GM23338 (cell line): ENCODE results near the gene NSRP1. TPM values are rescaled to one million over a fixed set of nuclear protein-coding genes. Genes with fewer than 3 reads are reported as not detected.

Experiments used
- ATAC-seq: fragments of 200-7000 bp; cut with Tn5 transposase; 3 replicates; pipeline ENCODE4 v1.9.1; 2020
- DNase-seq: peaks from one replicate; pipeline ENCODE4 v3.0.0-alpha.2; 2015; ENCODE audit warnings: low spot score
- H2AFZ ChIP-seq: fragments of 200-600 bp; sonication (generic); 2 replicates; pipeline ENCODE4 v1.8.0; 2016; ENCODE audit warnings: antibody characterized with exemption, mild to moderate bottlenecking, moderate library complexity
- H3F3A ChIP-seq: fragments of 200-600 bp; sonication (generic); replicated peaks from 2 replicates; pipeline ENCODE4 v1.8.0; 2017; ENCODE audit warnings: antibody characterized with exemption, mixed run types, low read depth
- H3K27ac ChIP-seq: fragments of 200-600 bp; sonication (generic); 2 replicates; pipeline ENCODE4 v1.6.1; 2016; ENCODE audit warnings: low read depth
- H3K27me3 ChIP-seq: fragments of 200-600 bp; sonication (generic); 2 replicates; pipeline ENCODE4 v1.8.0; 2016; ENCODE audit warnings: mild to moderate bottlenecking, mixed run types, moderate library complexity; ENCODE audit not compliant: insufficient read depth
- H3K36me3 ChIP-seq: fragments of 200-600 bp; sonication (generic); 2 replicates; pipeline ENCODE4 v1.8.0; 2016; ENCODE audit warnings: mild to moderate bottlenecking; ENCODE audit not compliant: insufficient read depth
- H3K4me1 ChIP-seq: fragments of 200-600 bp; sonication (generic); 2 replicates; pipeline ENCODE4 v1.8.0; 2016; ENCODE audit warnings: mild to moderate bottlenecking, moderate library complexity; ENCODE audit not compliant: insufficient read depth
- H3K4me2 ChIP-seq: fragments of 200-600 bp; sonication (generic); 2 replicates; pipeline ENCODE4 v1.7.1; 2017; ENCODE audit warnings: mixed run types
- H3K4me3 ChIP-seq: fragments of 200-600 bp; sonication (generic); 2 replicates; pipeline ENCODE4 v1.6.1; 2016; ENCODE audit warnings: mixed run types
- H3K79me2 ChIP-seq: fragments of 200-600 bp; sonication (generic); replicated peaks from 2 replicates; pipeline ENCODE4 v1.8.0; 2017; ENCODE audit warnings: mild to moderate bottlenecking; ENCODE audit not compliant: insufficient read depth
- H3K9me2 ChIP-seq: fragments of 200-600 bp; sonication (generic); 2 replicates; pipeline ENCODE4 v1.8.0; 2017; ENCODE audit not compliant: insufficient read depth
- H4K20me1 ChIP-seq: fragments of 200-600 bp; sonication (generic); replicated peaks from 2 replicates; pipeline ENCODE4 v1.8.0; 2017; ENCODE audit warnings: mild to moderate bottlenecking; ENCODE audit not compliant: insufficient read depth
- H3K27ac Mint-ChIP-seq: 2 replicates; pipeline ENCODE4 v1.8.0; 2020; ENCODE audit warnings: inconsistent platforms, mild to moderate bottlenecking, moderate library complexity, mixed read lengths
- H3K27me3 Mint-ChIP-seq: 3 replicates; pipeline ENCODE4 v1.8.0; 2022; ENCODE audit warnings: low read depth, mild to moderate bottlenecking, moderate library complexity, mixed read lengths, inconsistent platforms; ENCODE audit not compliant: insufficient read depth, poor library complexity
- H3K36me3 Mint-ChIP-seq: 3 replicates; pipeline ENCODE4 v1.8.0; 2021; ENCODE audit warnings: low read depth, mild to moderate bottlenecking, inconsistent platforms, moderate library complexity, mixed read lengths
- H3K4me1 Mint-ChIP-seq: 3 replicates; pipeline ENCODE4 v1.8.0; 2020; ENCODE audit warnings: mild to moderate bottlenecking, inconsistent platforms, mixed read lengths
- H3K4me3 Mint-ChIP-seq: 3 replicates; pipeline ENCODE4 v1.8.0; 2021; ENCODE audit warnings: moderate library complexity, mild to moderate bottlenecking, inconsistent platforms, mixed read lengths
- H3K9me3 Mint-ChIP-seq: 3 replicates; pipeline ENCODE4 v1.8.0; 2020; ENCODE audit warnings: moderate library complexity, mild to moderate bottlenecking, inconsistent platforms, mixed read lengths
- CREB1 ChIP-seq: fragments of 250-450 bp; sonication (Bioruptor Pico); IDR thresholded peaks from 2 replicates; pipeline ENCODE4 v1.5.0; 2020; ENCODE audit warnings: low read depth, mild to moderate bottlenecking, moderate library complexity
- EZH2 ChIP-seq: fragments of 200-600 bp; sonication (generic); IDR thresholded peaks from one replicate; pipeline ENCODE4 v1.8.0; 2017; ENCODE audit warnings: antibody characterized with exemption, mild to moderate bottlenecking, low read depth; ENCODE audit not compliant: unreplicated experiment
- JUNB ChIP-seq: IDR thresholded peaks from one replicate; pipeline ENCODE4 v1.6.1; 2016; ENCODE audit warnings: antibody characterized with exemption; ENCODE audit not compliant: unreplicated experiment
- NANOG ChIP-seq: IDR thresholded peaks from 2 replicates; pipeline ENCODE4 v1.6.1; 2016; ENCODE audit warnings: antibody characterized with exemption, borderline replicate concordance
- POLR2AphosphoS5 ChIP-seq: IDR thresholded peaks from 2 replicates; pipeline ENCODE4 v1.6.1; 2016; ENCODE audit warnings: antibody characterized with exemption, low read depth
- ZNF114 ChIP-seq: fragments of 250-450 bp; sonication (Bioruptor Pico); IDR thresholded peaks from 2 replicates; pipeline ENCODE4 v1.5.0; 2020; ENCODE audit warnings: mild to moderate bottlenecking, moderate library complexity
- ZNF331 ChIP-seq: fragments of 250-450 bp; sonication (Bioruptor Pico); IDR thresholded peaks from 2 replicates; pipeline ENCODE4 v1.5.0; 2020; ENCODE audit warnings: low read depth, mild to moderate bottlenecking, moderate library complexity
- polyA plus RNA-seq: library from polyadenylated mRNA; unstranded; fragments of >200 nt; fragmentation: Nextera tagmentation; extraction: Ambion mirVana; gene quantifications from 2 replicates; pipeline ENCODE4 v1.2.1, GENCODE V29; 2016
- total RNA-seq: library from RNA; depleted of rRNA; stranded (reverse); fragments of >200 nt; shearing (Covaris generic); gene quantifications from 2 replicates; pipeline ENCODE4 v1.2.3, GENCODE V29; 2014
- TF ChIP-seq, protein P1 (sequence below): fragments of 250-450 bp; sonication (Bioruptor Pico); IDR thresholded peaks from 2 replicates; pipeline ENCODE4 v1.5.0; 2020; ENCODE audit warnings: mild to moderate bottlenecking, moderate library complexity
- TF ChIP-seq, protein P2 (sequence below): IDR thresholded peaks from 2 replicates; pipeline ENCODE4 v1.6.1; 2016; ENCODE audit warnings: antibody characterized with exemption
- TF ChIP-seq, protein P3 (sequence below): IDR thresholded peaks from one replicate; pipeline ENCODE4 v1.6.1; 2018; ENCODE audit warnings: antibody characterized with exemption; ENCODE audit not compliant: unreplicated experiment
- TF ChIP-seq, protein P4 (sequence below), 2 experiments: fragments of 200-600 bp in 1 of 2; sonication (generic) in 1 of 2; conservative IDR thresholded peaks; 2 replicates each; pipeline versions ENCODE4 v1.5.1 to v1.6.1; 2016 to 2017; ENCODE audit warnings: antibody characterized with exemption in 2 of 2, low read depth in 2 of 2, mild to moderate bottlenecking in 2 of 2, moderate library complexity in 1 of 2

The NSRP1 gene
- total and polyA plus RNA-seq, 2 experiments from 2014 or later: 15.7 to 110 TPM

DNA sequence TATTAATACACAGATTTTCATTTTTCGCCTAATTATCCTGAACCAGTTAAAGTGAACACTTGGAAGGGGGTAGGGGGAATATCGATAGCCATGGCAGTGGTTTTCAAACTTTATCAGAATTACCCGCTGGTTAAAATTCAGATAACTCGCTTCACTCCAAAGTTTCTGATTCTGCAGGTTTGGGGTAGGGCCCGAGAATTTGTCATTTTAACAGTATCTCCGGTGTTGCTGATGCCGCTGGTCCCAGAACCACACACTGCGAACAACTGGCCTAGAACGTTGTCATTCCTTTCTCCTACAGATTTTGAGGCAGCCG, 313 bp upstream of the NSRP1 start (continued):
- TF ChIP-seq, protein P1, sequence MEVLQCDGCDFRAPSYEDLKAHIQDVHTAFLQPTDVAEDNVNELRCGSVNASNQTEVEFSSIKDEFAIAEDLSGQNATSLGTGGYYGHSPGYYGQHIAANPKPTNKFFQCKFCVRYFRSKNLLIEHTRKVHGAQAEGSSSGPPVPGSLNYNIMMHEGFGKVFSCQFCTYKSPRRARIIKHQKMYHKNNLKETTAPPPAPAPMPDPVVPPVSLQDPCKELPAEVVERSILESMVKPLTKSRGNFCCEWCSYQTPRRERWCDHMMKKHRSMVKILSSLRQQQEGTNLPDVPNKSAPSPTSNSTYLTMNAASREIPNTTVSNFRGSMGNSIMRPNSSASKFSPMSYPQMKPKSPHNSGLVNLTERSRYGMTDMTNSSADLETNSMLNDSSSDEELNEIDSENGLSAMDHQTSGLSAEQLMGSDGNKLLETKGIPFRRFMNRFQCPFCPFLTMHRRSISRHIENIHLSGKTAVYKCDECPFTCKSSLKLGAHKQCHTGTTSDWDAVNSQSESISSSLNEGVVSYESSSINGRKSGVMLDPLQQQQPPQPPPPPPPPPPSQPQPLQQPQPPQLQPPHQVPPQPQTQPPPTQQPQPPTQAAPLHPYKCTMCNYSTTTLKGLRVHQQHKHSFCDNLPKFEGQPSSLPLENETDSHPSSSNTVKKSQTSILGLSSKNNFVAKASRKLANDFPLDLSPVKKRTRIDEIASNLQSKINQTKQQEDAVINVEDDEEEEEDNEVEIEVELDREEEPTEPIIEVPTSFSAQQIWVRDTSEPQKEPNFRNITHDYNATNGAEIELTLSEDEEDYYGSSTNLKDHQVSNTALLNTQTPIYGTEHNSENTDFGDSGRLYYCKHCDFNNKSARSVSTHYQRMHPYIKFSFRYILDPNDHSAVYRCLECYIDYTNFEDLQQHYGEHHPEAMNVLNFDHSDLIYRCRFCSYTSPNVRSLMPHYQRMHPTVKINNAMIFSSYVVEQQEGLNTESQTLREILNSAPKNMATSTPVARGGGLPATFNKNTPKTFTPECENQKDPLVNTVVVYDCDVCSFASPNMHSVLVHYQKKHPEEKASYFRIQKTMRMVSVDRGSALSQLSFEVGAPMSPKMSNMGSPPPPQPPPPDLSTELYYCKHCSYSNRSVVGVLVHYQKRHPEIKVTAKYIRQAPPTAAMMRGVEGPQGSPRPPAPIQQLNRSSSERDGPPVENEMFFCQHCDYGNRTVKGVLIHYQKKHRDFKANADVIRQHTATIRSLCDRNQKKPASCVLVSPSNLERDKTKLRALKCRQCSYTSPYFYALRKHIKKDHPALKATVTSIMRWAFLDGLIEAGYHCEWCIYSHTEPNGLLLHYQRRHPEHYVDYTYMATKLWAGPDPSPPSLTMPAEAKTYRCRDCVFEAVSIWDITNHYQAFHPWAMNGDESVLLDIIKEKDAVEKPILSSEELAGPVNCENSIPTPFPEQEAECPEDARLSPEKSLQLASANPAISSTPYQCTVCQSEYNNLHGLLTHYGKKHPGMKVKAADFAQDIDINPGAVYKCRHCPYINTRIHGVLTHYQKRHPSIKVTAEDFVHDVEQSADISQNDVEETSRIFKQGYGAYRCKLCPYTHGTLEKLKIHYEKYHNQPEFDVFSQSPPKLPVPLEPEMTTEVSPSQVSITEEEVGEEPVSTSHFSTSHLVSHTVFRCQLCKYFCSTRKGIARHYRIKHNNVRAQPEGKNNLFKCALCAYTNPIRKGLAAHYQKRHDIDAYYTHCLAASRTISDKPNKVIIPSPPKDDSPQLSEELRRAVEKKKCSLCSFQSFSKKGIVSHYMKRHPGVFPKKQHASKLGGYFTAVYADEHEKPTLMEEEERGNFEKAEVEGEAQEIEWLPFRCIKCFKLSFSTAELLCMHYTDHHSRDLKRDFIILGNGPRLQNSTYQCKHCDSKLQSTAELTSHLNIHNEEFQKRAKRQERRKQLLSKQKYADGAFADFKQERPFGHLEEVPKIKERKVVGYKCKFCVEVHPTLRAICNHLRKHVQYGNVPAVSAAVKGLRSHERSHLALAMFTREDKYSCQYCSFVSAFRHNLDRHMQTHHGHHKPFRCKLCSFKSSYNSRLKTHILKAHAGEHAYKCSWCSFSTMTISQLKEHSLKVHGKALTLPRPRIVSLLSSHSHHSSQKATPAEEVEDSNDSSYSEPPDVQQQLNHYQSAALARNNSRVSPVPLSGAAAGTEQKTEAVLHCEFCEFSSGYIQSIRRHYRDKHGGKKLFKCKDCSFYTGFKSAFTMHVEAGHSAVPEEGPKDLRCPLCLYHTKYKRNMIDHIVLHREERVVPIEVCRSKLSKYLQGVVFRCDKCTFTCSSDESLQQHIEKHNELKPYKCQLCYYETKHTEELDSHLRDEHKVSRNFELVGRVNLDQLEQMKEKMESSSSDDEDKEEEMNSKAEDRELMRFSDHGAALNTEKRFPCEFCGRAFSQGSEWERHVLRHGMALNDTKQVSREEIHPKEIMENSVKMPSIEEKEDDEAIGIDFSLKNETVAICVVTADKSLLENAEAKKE (CRISPR knock-in tag): no peak
- no peak for TF ChIP-seq ZNF114
- TF ChIP-seq CREB1: no peak
- no peak for TF ChIP-seq EZH2
- no peak for TF ChIP-seq ZNF331
- TF ChIP-seq, protein P2, sequence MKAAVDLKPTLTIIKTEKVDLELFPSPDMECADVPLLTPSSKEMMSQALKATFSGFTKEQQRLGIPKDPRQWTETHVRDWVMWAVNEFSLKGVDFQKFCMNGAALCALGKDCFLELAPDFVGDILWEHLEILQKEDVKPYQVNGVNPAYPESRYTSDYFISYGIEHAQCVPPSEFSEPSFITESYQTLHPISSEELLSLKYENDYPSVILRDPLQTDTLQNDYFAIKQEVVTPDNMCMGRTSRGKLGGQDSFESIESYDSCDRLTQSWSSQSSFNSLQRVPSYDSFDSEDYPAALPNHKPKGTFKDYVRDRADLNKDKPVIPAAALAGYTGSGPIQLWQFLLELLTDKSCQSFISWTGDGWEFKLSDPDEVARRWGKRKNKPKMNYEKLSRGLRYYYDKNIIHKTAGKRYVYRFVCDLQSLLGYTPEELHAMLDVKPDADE: no peak
- TF ChIP-seq JUNB: no peak
- TF ChIP-seq NANOG: no peak

DNA sequence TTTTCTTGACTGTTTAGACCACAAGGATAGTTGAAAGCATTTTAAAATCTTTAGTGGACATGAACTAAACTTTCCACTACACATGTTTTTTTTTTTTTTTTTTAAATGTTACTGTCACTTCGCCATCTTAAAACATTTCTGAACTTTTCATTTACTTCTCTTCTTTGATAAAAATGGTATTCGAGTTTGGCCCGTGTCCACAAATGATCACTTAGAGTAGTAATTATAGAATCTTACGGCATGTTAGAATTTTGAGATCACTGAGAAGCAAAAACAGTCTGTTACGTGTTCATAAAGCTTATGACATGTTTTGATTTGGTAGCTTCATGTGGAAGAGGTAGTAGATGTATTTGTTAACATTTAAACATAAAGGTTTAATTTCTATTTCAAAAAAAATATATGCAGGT, 1.1 kb downstream of the NSRP1 start:
- H3K4me3 ChIP-seq: peak overlapping the region; percentile 77
- Mint-ChIP-seq H3K4me3 (peak overlapping the region; percentile 92), H3K36me3 (peaks cover 33% of the 10 kb centered on the region), H3K27me3 (no peaks in the 10 kb centered on the region), H3K9me3 (no peaks in the 10 kb centered on the region), H3K27ac (peak overlapping the region; percentile 100), H3K4me1 (peaks cover 11% of the 10 kb centered on the region; the same call in 2 of the 3 replicates)
- ATAC-seq: no peak
- DNase-seq: no peak
- no peak overlapping the region for H2AFZ ChIP-seq
- peak overlapping the region; percentile 80 for H3K4me2 ChIP-seq
- H3K27ac ChIP-seq: no peak overlapping the region
- no peaks in the 10 kb centered on the region for H3F3A ChIP-seq
- peaks cover 56% of the 10 kb centered on the region for H3K79me2 ChIP-seq
- no peaks in the 10 kb centered on the region for H3K27me3 ChIP-seq
- H3K36me3 ChIP-seq: no peaks in the 10 kb centered on the region; the same call in 1 of the 2 replicates
- peaks cover 5% of the 10 kb centered on the region for H3K4me1 ChIP-seq
- no peaks in the 10 kb centered on the region for H3K9me2 ChIP-seq
- H4K20me1 ChIP-seq: 0 out of 2 replicates have a peak, but pooled peaks cover 3% of the 10 kb centered on the region
- TF ChIP-seq, protein P3, sequence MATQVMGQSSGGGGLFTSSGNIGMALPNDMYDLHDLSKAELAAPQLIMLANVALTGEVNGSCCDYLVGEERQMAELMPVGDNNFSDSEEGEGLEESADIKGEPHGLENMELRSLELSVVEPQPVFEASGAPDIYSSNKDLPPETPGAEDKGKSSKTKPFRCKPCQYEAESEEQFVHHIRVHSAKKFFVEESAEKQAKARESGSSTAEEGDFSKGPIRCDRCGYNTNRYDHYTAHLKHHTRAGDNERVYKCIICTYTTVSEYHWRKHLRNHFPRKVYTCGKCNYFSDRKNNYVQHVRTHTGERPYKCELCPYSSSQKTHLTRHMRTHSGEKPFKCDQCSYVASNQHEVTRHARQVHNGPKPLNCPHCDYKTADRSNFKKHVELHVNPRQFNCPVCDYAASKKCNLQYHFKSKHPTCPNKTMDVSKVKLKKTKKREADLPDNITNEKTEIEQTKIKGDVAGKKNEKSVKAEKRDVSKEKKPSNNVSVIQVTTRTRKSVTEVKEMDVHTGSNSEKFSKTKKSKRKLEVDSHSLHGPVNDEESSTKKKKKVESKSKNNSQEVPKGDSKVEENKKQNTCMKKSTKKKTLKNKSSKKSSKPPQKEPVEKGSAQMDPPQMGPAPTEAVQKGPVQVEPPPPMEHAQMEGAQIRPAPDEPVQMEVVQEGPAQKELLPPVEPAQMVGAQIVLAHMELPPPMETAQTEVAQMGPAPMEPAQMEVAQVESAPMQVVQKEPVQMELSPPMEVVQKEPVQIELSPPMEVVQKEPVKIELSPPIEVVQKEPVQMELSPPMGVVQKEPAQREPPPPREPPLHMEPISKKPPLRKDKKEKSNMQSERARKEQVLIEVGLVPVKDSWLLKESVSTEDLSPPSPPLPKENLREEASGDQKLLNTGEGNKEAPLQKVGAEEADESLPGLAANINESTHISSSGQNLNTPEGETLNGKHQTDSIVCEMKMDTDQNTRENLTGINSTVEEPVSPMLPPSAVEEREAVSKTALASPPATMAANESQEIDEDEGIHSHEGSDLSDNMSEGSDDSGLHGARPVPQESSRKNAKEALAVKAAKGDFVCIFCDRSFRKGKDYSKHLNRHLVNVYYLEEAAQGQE: no peak
- TF ChIP-seq POLR2AphosphoS5: no peak
- TF ChIP-seq ZNF114: no peak
- TF ChIP-seq NANOG: no peak
- TF ChIP-seq EZH2: no peak
- TF ChIP-seq JUNB: no peak
- TF ChIP-seq, protein P4, sequence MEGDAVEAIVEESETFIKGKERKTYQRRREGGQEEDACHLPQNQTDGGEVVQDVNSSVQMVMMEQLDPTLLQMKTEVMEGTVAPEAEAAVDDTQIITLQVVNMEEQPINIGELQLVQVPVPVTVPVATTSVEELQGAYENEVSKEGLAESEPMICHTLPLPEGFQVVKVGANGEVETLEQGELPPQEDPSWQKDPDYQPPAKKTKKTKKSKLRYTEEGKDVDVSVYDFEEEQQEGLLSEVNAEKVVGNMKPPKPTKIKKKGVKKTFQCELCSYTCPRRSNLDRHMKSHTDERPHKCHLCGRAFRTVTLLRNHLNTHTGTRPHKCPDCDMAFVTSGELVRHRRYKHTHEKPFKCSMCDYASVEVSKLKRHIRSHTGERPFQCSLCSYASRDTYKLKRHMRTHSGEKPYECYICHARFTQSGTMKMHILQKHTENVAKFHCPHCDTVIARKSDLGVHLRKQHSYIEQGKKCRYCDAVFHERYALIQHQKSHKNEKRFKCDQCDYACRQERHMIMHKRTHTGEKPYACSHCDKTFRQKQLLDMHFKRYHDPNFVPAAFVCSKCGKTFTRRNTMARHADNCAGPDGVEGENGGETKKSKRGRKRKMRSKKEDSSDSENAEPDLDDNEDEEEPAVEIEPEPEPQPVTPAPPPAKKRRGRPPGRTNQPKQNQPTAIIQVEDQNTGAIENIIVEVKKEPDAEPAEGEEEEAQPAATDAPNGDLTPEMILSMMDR (conservative IDR thresholded peaks at IDR 0.05; ENCODE audit: low read depth in 2 of 2): no peak
- no peak for TF ChIP-seq ZNF331
